GM23248 (cell line): ENCODE data around the gene TNRC6C. TPM values are rescaled to one million over a fixed set of nuclear protein-coding genes. Genes with fewer than 3 reads are reported as not detected.

ENCODE experiments used
- DNase-seq: peaks from one replicate; pipeline ENCODE4 v3.0.0-alpha.2; 2015
- H2AFZ ChIP-seq: fragments of 200-600 bp; sonication (generic); 2 replicates; pipeline ENCODE4 v1.6.1; 2016; ENCODE audit warnings: antibody characterized with exemption
- H3F3A ChIP-seq: fragments of 200-600 bp; sonication (generic); 2 replicates; pipeline ENCODE4 v1.6.1; 2016; ENCODE audit warnings: mild to moderate bottlenecking, antibody characterized with exemption, mixed run types; ENCODE audit not compliant: insufficient read depth
- H3K27ac ChIP-seq: fragments of 200-600 bp; sonication (generic); 2 replicates; pipeline ENCODE4 v1.5.1; 2016; ENCODE audit warnings: mild to moderate bottlenecking
- H3K27me3 ChIP-seq: fragments of 200-600 bp; sonication (generic); replicated peaks from 2 replicates; pipeline ENCODE4 v1.6.1; 2016; ENCODE audit warnings: mild to moderate bottlenecking; ENCODE audit not compliant: insufficient read depth
- H3K36me3 ChIP-seq: fragments of 200-600 bp; sonication (generic); 2 replicates; pipeline ENCODE4 v1.6.1; 2016; ENCODE audit warnings: low read depth, mild to moderate bottlenecking
- H3K4me1 ChIP-seq: fragments of 200-600 bp; sonication (generic); 2 replicates; pipeline ENCODE4 v1.6.1; 2016; ENCODE audit warnings: mild to moderate bottlenecking; ENCODE audit not compliant: insufficient read depth
- H3K4me2 ChIP-seq: fragments of 200-600 bp; sonication (generic); one replicate; pipeline ENCODE4 v1.6.1; 2016; ENCODE audit warnings: mild to moderate bottlenecking; ENCODE audit not compliant: unreplicated experiment
- H3K4me3 ChIP-seq: fragments of 200-600 bp; sonication (generic); 2 replicates; pipeline ENCODE4 v1.5.1; 2016; ENCODE audit warnings: mild to moderate bottlenecking
- H3K79me2 ChIP-seq: fragments of 200-600 bp; sonication (generic); 2 replicates; pipeline ENCODE4 v1.6.1; 2016; ENCODE audit warnings: mild to moderate bottlenecking; ENCODE audit not compliant: insufficient read depth
- H3K9ac ChIP-seq: fragments of 200-600 bp; sonication (generic); 2 replicates; pipeline ENCODE4 v1.6.1; 2016; ENCODE audit warnings: mild to moderate bottlenecking
- H3K9me2 ChIP-seq: fragments of 200-600 bp; sonication (generic); 2 replicates; pipeline ENCODE4 v1.6.1; 2016; ENCODE audit warnings: mixed run types, mild to moderate bottlenecking, moderate library complexity; ENCODE audit not compliant: insufficient read depth
- H3K9me3 ChIP-seq: fragments of 200-600 bp; sonication (generic); one replicate; pipeline ENCODE4 v1.6.1; 2017; ENCODE audit warnings: low read depth
- H4K20me1 ChIP-seq: fragments of 200-600 bp; sonication (generic); 2 replicates; pipeline ENCODE4 v1.6.0; 2016; ENCODE audit not compliant: insufficient read depth
- EZH2 ChIP-seq: fragments of 200-600 bp; sonication (generic); IDR thresholded peaks from 2 replicates; pipeline ENCODE4 v1.6.1; 2018; ENCODE audit warnings: antibody characterized with exemption, mild to moderate bottlenecking; ENCODE audit not compliant: insufficient read depth, poor library complexity, severe bottlenecking
- EZH2phosphoT487 ChIP-seq: fragments of 200-600 bp; sonication (generic); IDR thresholded peaks from 2 replicates; pipeline ENCODE4 v1.6.1; 2018; ENCODE audit warnings: antibody characterized with exemption, moderate library complexity, mild to moderate bottlenecking, low read depth; ENCODE audit not compliant: insufficient read depth
- WGBS, 2 experiments: methylation state at CpG; one replicate each; pipeline ENCODE4 v1.1.6; 2015 to 2017; ENCODE audit warnings: low lambda C conversion rate in 2 of 2, low coverage in 1 of 2; ENCODE audit errors: missing lambda C conversion rate in 2 of 2; 5-methylcytosine and 5-hydroxymethylcytosine counted together
- in situ Hi-C: fragments of 300-500 bp; cut with MboI; formaldehyde crosslinking; loops from 2 replicates; pipeline ENCODE4 v1.15.0; 2020
- polyA plus RNA-seq: library from polyadenylated mRNA; unstranded; fragments of >200 nt; fragmentation: Nextera tagmentation; extraction: Ambion mirVana; gene quantifications from 2 replicates; pipeline ENCODE4 v1.2.1, GENCODE V29; 2016
- total RNA-seq: library from RNA; depleted of rRNA; stranded (reverse); fragments of >200 nt; shearing (Covaris generic); gene quantifications from 2 replicates; pipeline ENCODE4 v1.2.3, GENCODE V29; 2014

TNRC6C gene
- total and polyA plus RNA-seq, 2 experiments from 2014 or later = 2.3 TPM

DNA sequence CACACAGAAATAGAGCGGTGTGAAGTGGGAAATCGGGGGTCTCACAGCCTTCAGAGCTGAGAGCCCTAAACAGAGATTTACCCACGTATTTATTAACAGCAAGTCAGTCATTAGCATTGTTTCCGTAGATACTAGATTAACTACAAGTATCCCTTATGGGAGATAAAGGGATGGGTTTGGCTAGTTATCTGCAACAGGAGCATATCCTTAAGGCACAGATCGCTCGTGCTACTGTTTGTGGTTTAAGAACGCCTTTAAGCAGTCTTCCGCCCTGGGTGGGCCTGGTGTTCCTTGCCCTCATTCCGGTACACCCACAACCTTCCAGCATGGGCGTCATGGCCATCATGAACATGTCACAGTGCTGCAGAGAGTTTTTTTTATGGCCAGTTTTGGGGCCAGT is 143.0 kb downstream of the TNRC6C start:
- no peak overlapping the region for H3K9ac ChIP-seq
- H3K4me3 ChIP-seq = no peak overlapping the region
- WGBS, 2 experiments = 93 to 94% methylated on average over 10 of the region's 10 CpGs
- TF ChIP-seq EZH2phosphoT487 (no peak), EZH2 (no peak)
- no peak for DNase-seq
- H4K20me1 ChIP-seq = no peaks in the 10 kb centered on the region
- no peaks in the 10 kb centered on the region for H3K9me3 ChIP-seq
- no peak overlapping the region for H3K27ac ChIP-seq
- no peaks in the 10 kb centered on the region for H3K9me2 ChIP-seq
- no peaks in the 10 kb centered on the region for H3F3A ChIP-seq
- no peak overlapping the region for H3K4me2 ChIP-seq
- in situ Hi-C loops = no loop called here
- no peaks in the 10 kb centered on the region for H3K79me2 ChIP-seq
- H3K4me1 ChIP-seq = no peaks in the 10 kb centered on the region
- H3K36me3 ChIP-seq = no peaks in the 10 kb centered on the region
- no peak overlapping the region for H2AFZ ChIP-seq
- H3K27me3 ChIP-seq = no peaks in the 10 kb centered on the region

DNA sequence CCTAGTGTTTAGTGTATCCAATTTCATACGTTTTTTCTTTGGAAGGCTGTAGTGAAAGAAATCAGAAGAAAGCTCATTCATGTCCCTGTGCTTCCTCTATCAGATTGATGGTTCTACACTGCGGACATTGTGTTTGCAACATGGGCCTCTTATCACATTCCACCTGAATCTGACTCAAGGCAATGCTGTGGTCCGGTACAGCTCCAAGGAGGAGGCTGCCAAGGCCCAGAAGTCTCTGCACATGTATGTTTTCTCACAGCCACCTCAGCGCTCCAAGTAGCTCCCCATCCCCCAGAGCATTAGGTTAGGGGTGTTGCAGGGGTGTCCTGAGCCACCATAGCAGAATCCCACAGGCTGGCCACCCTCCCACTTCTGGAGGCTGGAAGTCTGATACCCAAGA is 144.8 kb downstream of the TNRC6C start:
- Histone ChIP-seq H2AFZ (no peak overlapping the region), H3K9me2 (no peaks in the 10 kb centered on the region), H3K27ac (no peak overlapping the region), H3K36me3 (no peaks in the 10 kb centered on the region), H3K9me3 (no peaks in the 10 kb centered on the region), H4K20me1 (no peaks in the 10 kb centered on the region), H3K4me3 (no peak overlapping the region), H3K4me1 (no peaks in the 10 kb centered on the region; the same call in 1 of the 2 replicates), H3K79me2 (no peaks in the 10 kb centered on the region), H3F3A (no peaks in the 10 kb centered on the region), H3K27me3 (no peaks in the 10 kb centered on the region), H3K9ac (no peak overlapping the region), H3K4me2 (no peak overlapping the region)
- TF ChIP-seq EZH2 (no peak), EZH2phosphoT487 (no peak)
- no peak for DNase-seq
- in situ Hi-C loops = no loop called here
- 76 to 80% methylated on average over 4 of the region's 4 CpGs for WGBS, 2 experiments

DNA sequence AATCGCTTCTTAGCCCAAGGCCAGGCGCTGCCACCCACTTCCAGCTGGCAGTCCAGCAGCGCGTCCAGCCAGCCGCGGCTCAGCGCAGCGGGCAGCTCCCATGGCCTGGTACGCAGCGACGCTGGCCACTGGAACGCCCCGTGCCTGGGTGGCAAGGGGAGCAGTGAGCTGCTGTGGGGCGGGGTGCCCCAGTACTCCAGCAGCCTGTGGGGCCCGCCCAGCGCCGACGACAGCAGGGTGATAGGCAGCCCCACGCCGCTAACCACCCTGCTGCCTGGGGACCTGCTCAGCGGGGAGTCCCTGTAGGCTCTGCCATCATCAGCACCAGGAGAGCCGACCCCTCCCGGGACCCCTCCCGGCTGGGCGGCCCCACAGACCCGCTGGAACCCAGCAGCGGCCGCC is 146.0 kb downstream of the TNRC6C start:
- Histone ChIP-seq H3K9me3 (no peaks in the 10 kb centered on the region), H3K4me1 (no peaks in the 10 kb centered on the region; the same call in 1 of the 2 replicates), H2AFZ (no peak overlapping the region), H3K4me2 (no peak overlapping the region), H4K20me1 (no peaks in the 10 kb centered on the region), H3F3A (no peaks in the 10 kb centered on the region), H3K4me3 (no peak overlapping the region), H3K27ac (no peak overlapping the region), H3K36me3 (no peaks in the 10 kb centered on the region), H3K9ac (no peak overlapping the region), H3K9me2 (no peaks in the 10 kb centered on the region), H3K79me2 (no peaks in the 10 kb centered on the region), H3K27me3 (no peaks in the 10 kb centered on the region)
- in situ Hi-C loops = no loop called here
- WGBS, 2 experiments = 95 to 96% methylated on average over 26 to 28 of the region's 28 CpGs
- TF ChIP-seq EZH2 (no peak), EZH2phosphoT487 (no peak)
- no peak for DNase-seq

DNA sequence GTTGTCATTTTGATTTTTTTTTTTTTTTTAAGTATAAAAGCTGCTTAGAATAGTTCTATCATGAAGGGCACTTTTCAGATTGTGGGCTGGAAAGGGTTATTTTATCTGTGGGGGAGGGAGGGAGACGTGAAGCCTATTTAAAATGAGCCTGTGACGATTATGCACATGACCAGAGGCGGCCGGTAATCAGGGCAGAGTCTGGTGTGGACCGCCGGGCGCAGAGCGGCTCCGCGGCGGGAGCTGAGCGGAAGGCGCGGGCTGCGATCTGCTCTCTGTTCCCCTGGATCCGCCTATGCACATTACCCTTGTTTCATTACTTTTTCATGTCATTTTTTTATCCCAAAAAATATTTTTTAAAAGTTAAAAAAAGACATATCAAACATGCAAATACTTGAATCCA is 146.6 kb downstream of the TNRC6C start:
- H3K27me3 ChIP-seq = no peaks in the 10 kb centered on the region
- H2AFZ ChIP-seq = no peak overlapping the region
- WGBS, 2 experiments = 87% methylated on average over 16 of the region's 16 CpGs
- TF ChIP-seq EZH2phosphoT487 (no peak), EZH2 (no peak)
- no peak overlapping the region for H3K9ac ChIP-seq
- no peak overlapping the region for H3K4me3 ChIP-seq
- H4K20me1 ChIP-seq = no peaks in the 10 kb centered on the region
- no peaks in the 10 kb centered on the region for H3K9me2 ChIP-seq
- no peaks in the 10 kb centered on the region for H3K36me3 ChIP-seq
- in situ Hi-C loops = no loop called here
- H3K79me2 ChIP-seq = no peaks in the 10 kb centered on the region
- no peak overlapping the region for H3K4me2 ChIP-seq
- no peak overlapping the region for H3K27ac ChIP-seq
- DNase-seq = no peak
- no peaks in the 10 kb centered on the region for H3K9me3 ChIP-seq
- no peaks in the 10 kb centered on the region for H3F3A ChIP-seq
- H3K4me1 ChIP-seq = no peaks in the 10 kb centered on the region; the same call in 1 of the 2 replicates

DNA sequence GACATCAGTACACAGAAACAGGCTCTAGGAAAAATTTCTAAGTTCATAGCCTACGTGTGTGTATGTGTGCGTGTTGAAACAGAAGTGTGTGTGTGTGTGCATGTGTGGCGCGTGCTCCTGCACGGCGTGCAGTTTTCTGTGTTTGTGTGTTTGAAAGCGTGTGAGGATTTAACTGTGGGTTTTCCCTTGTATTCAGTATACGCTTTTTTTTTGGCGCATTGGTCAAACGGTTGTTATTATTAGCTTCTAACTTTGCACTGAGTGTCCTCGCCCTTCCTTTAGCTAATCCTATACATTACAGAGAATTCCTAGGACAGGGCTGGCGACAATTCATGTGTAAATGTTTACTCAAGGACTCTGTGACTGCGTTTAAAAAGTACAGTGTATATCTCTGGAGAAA is 147.0 kb downstream of the TNRC6C start:
- no peaks in the 10 kb centered on the region for H3K9me3 ChIP-seq
- in situ Hi-C loops = no loop called here
- no peaks in the 10 kb centered on the region for H4K20me1 ChIP-seq
- no peaks in the 10 kb centered on the region for H3K36me3 ChIP-seq
- H3K4me3 ChIP-seq = no peak overlapping the region
- no peak overlapping the region for H2AFZ ChIP-seq
- no peak overlapping the region for H3K27ac ChIP-seq
- WGBS, 2 experiments = 89 to 91% methylated on average over 13 of the region's 13 CpGs
- H3K27me3 ChIP-seq = no peaks in the 10 kb centered on the region
- TF ChIP-seq EZH2 (no peak), EZH2phosphoT487 (no peak)
- H3K9me2 ChIP-seq = no peaks in the 10 kb centered on the region
- H3F3A ChIP-seq = no peaks in the 10 kb centered on the region
- DNase-seq = no peak
- no peak overlapping the region for H3K9ac ChIP-seq
- H3K4me2 ChIP-seq = no peak overlapping the region
- no peaks in the 10 kb centered on the region; the same call in 1 of the 2 replicates for H3K4me1 ChIP-seq
- H3K79me2 ChIP-seq = no peaks in the 10 kb centered on the region
